NK-92 treated with Interleukin-12 subunit alpha and Interleukin-12 subunit beta, amount 100 ng/mL, for 24 hours (cell line): ENCODE results near the gene TMEM132C.

Experiments
- DNase-seq: peaks from one replicate; lab custom pipeline; 2025; lab: John Stamatoyannopoulos, UW

The TMEM132C gene

DNA sequence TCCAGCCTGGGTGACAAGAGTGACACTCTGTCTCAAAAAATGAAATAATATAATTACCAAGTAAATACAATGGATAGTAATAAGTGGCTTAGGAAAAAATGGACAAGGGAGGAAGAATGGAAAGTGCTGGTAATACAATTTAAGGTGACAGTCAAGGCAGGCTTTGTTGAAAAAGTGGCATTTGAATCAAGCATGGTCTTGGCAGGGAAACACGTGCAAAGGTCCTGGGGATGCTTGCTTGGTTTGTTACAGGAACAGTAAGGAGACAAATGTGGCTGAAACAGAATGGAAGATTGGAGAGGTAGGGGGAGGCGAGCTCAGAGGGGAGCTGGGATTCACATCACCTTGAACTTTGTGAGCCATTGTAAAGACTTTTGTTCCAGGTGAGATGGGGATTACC is 153.2 kb downstream of the TMEM132C start:
- no peak for DNase-seq

- no peak for DNase-seq
These were observed 154.4 kb downstream of the TMEM132C start for GRCh38 chr12:128421375-128421774.

DNA sequence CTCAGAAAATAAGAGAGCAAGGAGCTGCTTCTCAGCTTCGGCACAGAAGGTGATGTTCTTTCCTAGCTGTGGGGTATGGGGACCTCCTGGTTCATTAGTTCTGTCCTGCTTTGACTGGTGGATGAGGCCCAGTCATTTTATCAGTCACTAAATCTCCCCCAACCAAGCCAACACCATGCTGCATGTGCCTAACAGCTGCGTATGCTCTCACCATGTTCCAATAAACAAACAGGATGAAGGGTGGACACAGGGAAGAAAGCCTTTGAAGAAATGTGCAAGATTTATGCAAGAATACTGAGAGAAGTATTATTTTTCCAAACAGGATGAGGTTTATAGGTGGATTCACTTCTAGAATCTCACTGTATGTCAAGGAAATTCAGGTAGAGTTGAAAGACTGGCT is 156.2 kb downstream of the TMEM132C start:
- no peak for DNase-seq

DNA sequence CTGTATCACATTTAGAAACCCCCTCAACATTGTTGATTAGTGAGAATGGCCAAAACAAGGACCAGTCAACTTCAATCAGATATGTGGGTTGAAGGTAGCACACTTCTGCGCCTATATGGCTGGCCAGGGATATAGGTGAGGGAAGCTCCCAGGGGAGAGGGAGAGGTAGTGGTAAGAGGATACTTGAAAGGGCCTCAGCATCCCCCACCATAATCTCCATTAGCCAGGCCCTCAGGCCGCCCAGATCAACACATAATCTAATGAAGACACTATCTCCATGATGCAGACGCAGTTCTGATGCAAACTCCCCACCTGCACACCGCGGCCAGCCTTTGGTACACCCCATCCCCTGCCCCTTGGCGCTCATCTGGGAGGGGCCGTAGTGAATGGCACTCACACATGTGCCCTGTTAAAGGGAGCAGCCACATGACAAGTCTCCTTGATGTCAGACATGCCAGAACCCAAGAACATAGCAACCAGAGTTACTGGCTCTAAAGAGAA is 158.0 kb downstream of the TMEM132C start:
- DNase-seq, result no peak

DNA sequence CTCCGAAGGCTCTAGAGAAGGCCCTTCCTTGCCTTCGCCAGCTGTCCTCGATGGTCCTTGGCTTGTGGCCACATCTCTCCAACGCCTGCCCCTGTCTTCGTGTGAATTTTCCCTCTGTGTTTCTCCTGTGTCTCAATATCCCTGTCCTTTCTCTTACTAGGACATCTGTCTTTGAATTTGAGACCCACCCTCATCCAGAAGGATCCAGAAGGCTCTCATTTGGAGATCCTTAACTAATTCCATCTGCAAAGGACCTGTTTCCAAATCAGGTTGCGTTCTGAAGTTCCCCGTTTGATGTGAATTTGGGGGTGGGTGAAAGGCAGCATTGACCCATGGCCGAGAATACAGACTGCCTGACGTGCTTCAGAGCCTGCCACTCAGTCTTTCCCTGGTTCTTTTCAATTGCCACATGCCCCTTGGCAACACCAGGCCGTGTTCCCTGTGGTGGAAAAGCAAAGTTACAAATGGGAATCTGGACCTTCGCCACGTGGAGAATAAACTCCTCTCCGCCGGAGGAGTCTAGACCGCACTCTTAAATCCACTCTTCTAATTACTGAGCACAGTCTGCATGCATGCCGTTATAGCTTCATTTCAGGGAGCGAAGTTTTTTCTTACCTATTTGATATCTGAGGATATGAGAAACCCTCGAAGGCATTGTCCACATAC is 158.8 kb downstream of the TMEM132C start:
- DNase-seq, result no peak

GRCh38 chr12:128426511-128426910 is 159.5 kb downstream of the TMEM132C start:
- no peak for DNase-seq

- no peak for DNase-seq
These were observed 172.8 kb downstream of the TMEM132C start for GRCh38 chr12:128439796-128440195.

- DNase-seq, result no peak
These were observed 175.1 kb downstream of the TMEM132C start for GRCh38 chr12:128442096-128442495.

GRCh38 chr12:128444598-128444997 is 177.6 kb downstream of the TMEM132C start:
- DNase-seq, result no peak

- no peak for DNase-seq
These were observed 178.6 kb downstream of the TMEM132C start for GRCh38 chr12:128445415-128446127.

- no peak for DNase-seq
These were observed 182.3 kb downstream of the TMEM132C start for GRCh38 chr12:128449146-128449894.

GRCh38 chr12:128450810-128451209 is 183.8 kb downstream of the TMEM132C start:
- no peak for DNase-seq

DNA sequence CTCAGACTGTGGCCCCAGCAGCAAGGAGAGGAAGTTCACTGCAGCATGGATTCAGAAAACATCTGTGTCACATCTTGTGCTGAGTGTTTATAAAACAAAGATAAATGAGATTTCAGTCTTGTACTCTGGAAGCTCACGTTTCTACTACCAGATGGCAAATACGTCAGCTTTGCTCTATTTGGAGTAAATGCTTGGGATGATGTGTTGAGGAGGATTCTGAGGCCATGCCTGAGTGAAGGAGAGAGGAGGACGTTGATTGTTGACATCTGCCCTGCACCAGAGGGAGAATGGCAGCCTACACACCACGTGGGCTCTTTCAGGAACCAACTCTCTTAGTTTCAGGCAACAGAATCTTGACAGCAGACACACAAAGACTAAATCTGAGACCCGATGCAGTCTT is 188.9 kb downstream of the TMEM132C start:
- no peak for DNase-seq

DNA sequence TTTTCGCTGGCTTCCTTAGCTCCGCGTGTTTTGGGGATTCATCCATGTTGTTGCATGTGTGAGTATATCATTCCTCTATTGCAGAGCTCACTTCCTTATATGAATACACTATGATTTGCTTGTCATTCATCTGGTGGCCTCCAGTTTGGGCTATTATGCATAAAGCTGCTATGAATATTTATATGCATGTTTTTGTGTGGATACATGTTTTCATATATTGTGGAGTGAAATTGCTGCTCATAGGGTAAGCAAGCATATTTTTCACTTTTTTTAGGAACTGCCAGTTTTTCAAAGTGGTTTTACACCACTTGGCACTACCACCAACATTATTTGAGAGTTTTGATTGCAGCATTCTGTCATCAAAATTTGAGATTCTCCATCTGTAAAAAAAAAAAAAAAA is 190.0 kb downstream of the TMEM132C start:
- DNase-seq, result no peak

DNA sequence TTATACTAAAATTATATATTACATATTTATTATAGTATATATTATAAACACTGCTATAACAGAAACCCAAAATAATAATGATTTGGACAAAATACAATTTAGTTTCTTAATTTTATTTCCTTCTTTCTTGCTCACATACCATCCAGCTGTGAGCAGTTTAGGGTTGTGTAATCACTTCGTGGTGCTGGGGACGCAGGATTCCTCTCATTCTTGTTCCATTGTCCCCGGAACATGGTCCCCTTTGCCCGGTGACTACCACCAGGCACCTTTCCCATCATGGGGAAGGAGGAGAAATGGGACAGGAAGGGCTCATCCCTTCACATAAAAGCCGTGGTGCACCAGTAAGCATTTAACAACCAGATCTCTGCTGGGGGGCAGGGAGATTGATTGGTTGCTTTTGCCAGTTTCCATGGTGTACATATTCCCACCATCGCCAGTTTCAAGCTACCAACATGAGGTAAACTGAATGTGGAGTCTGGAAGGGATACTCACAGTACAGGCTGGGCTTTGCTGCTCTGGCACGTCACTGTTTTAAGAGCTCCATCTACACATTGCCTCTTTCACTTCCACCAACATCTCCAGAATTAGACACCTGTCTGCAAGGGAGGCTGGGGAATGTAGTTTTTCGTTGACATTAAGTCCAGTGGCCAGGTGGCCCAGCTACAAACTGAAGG is 191.5 kb downstream of the TMEM132C start:
- no peak for DNase-seq

DNA sequence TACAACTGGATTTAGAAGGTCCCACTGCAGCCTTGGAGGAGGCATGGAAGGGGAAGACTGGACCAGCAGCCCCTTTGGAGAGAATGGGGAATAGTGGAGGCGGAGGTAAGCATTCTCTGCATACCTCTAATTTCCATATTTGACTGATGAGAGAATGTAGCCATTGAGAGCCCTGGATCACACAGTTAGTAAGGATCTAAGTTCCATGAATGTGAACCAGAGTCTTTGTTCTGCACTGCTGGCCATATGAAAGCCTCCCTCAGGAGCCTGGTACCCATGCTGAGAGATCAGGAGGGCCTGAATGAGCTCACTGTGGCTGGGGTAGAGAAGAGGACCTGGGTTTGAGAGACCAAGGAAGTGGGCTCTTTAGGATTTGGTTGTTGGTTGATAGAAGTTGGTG is 192.1 kb downstream of the TMEM132C start:
- no peak for DNase-seq

DNA sequence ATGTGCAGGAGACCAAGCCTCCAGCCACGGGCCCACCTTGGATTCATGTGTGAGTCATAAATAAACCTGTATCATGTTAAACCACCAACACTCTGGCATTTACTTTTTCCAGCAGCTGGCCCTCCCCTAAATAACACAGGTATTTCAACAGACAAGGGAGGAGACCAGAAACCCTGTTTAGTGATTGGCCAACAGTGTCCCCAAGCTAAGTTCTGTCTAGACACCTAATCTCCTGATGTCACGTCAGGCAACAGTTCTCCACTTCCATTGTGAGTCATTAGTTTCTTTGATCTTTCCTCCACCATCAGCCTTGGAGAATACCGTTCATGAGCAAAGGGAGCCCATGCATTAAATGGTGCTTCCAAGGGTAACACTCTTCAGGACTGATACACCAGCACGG is 196.9 kb downstream of the TMEM132C start:
- no peak for DNase-seq

GRCh38 chr12:128467882-128468281 is 200.9 kb downstream of the TMEM132C start:
- DNase-seq, result no peak

DNA sequence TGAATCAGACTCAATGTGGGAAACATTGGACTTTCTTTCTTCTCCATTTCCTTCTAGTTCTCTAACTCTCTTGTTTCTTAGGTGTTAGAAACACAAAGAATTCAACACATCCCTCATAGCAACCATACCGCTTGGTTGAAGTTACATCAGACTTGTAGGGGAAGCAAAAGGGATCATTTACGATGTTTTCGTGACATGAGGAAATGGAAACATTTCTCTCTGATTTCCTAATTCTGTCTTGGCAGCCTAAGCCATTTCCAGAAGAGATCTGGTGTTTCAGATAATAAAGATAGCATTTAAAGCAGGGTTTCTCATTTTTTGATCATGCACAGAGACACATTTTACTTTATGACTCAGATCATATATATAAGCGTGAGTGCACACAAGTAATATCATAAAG is 202.0 kb downstream of the TMEM132C start:
- DNase-seq, result no peak

DNA sequence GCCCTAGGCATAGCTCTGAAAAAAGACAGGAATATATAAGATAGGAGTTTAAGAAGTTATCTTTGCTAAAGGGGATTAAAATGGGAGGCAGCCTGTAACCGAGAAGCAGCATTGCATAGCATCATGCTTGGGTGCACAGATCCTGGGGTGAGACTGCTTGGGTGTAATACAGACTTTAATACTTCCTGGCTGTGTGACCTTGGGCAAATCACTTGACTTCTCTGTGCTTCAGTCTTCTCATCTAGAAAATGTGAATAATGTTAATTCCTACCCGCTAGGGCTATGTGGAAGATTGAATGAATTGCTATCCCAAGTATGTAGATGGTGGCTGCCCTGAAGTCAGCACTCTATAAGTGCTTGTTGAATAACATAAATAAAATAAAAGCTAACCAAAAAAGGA is 204.5 kb downstream of the TMEM132C start:
- no peak for DNase-seq

DNA sequence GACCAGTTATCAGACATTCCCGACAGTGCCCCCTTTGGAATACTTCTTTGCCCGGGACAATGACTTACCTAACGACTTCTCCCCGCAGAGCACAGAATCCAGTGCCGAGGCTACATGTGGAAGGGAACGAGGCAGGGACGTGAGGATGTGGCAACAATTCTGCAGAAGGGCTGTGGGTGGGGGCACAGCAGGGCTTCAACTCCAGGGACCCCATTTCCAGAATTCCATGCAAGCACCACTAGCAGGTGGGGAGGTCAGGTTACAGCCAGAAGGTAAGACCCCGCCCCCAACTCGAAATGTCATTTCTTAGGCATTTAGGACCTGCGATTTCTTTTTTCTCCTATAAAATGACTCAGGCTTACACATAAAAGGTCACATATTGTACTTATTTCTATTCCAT is 207.9 kb downstream of the TMEM132C start:
- DNase-seq, result no peak

DNA sequence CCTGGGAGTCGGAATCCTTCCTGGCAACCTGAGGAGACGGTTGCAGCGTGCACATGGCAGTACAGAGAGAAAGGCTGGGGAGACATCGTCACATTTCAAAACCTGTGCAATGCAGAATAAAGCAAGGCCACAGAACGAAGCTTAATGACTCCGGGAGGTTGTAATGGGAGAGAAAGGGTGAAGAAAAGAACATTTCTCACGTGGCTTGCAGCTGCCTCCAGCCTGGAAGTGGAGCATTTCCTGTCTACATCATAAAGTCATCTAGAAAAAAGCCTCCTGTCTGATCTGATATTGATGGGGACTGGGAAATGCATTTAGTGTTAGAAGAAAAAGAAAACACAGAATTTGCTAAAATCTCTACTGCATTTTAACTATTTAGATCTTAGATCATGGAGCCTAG is 209.3 kb downstream of the TMEM132C start:
- no peak for DNase-seq
